Dedifferentiated amniotic fluid mesenchymal stem cell (primary cell): Measurements from ENCODE around the gene ADAM22.
"Not testable (repeated sequence)": the region's sequence is repeated elsewhere in the genome, so short reads cannot be mapped to it uniquely, and the experiment has no call there.

ENCODE experiments used
- DNase-seq: peaks from one replicate; pipeline ENCODE4 v3.0.0-alpha.2; 2016; ENCODE audit errors: extremely low spot score

The ADAM22 gene

GRCh38 chr7:87933953-87934698, at the start of gene ADAM22:
Gene ADAM22 (plus strand): TSS chr7:87934251. CDS start chr7:87934466, 215 bp downstream.
- peak; percentile 68 for DNase-seq

- no peak for DNase-seq
Measured at GRCh38 chr7:87885018-87885417, 49.0 kb upstream of the ADAM22 start.

GRCh38 chr7:87886875-87887274, 47.2 kb upstream of the ADAM22 start:
- DNase-seq = peak; percentile 70

- DNase-seq = no peak
Measured at GRCh38 chr7:87895363-87895762, 38.7 kb upstream of the ADAM22 start.

- no peak for DNase-seq
Measured at GRCh38 chr7:87899255-87899654, 34.8 kb upstream of the ADAM22 start.

GRCh38 chr7:87907136-87907906, 26.7 kb upstream of the ADAM22 start:
- DNase-seq = not testable (repeated sequence)

GRCh38 chr7:87908814-87909213, 25.2 kb upstream of the ADAM22 start:
- not testable (repeated sequence) for DNase-seq

GRCh38 chr7:87912121-87912520, 21.9 kb upstream of the ADAM22 start:
- DNase-seq = no peak

GRCh38 chr7:87918740-87919139, 15.3 kb upstream of the ADAM22 start:
- DNase-seq = no peak

- DNase-seq = no peak
Measured at GRCh38 chr7:87919875-87920274, 14.2 kb upstream of the ADAM22 start.

- DNase-seq = no peak
Measured at GRCh38 chr7:87920578-87920977, 13.5 kb upstream of the ADAM22 start.

GRCh38 chr7:87922759-87923395, 11.2 kb upstream of the ADAM22 start:
- not testable (repeated sequence) for DNase-seq

GRCh38 chr7:87926581-87927461, 7.2 kb upstream of the ADAM22 start:
- no peak for DNase-seq

- DNase-seq = no peak
Measured at GRCh38 chr7:87933605-87933952, 472 bp upstream of the ADAM22 start.

- no peak for DNase-seq
Measured at GRCh38 chr7:87934699-87935383, 790 bp downstream of the ADAM22 start.

GRCh38 chr7:87935384-87935706, 1.3 kb downstream of the ADAM22 start:
- no peak for DNase-seq

- no peak for DNase-seq
Measured at GRCh38 chr7:87941138-87941537, 7.1 kb downstream of the ADAM22 start.

GRCh38 chr7:87944547-87944946, 10.5 kb downstream of the ADAM22 start:
- no peak for DNase-seq

- DNase-seq = not testable (repeated sequence)
Measured at GRCh38 chr7:87945926-87946325, 11.9 kb downstream of the ADAM22 start.

- no peak for DNase-seq
Measured at GRCh38 chr7:87948371-87948770, 14.3 kb downstream of the ADAM22 start.

GRCh38 chr7:87959336-87959735, 25.3 kb downstream of the ADAM22 start:
- no peak for DNase-seq
